NCI-H2196 treated with DMSO at 0.1 percent for 48 hours (cell line): ENCODE results near the gene PTGIR.
"Not testable (repeated sequence)": the region's sequence is repeated elsewhere in the genome, so short reads cannot be mapped to it uniquely, and the experiment has no call there.

Experiments used
- DNase-seq: peaks from one replicate; lab custom pipeline; 2025; ENCODE audit not compliant: unreplicated experiment; lab: John Stamatoyannopoulos, UW

The PTGIR gene

DNA sequence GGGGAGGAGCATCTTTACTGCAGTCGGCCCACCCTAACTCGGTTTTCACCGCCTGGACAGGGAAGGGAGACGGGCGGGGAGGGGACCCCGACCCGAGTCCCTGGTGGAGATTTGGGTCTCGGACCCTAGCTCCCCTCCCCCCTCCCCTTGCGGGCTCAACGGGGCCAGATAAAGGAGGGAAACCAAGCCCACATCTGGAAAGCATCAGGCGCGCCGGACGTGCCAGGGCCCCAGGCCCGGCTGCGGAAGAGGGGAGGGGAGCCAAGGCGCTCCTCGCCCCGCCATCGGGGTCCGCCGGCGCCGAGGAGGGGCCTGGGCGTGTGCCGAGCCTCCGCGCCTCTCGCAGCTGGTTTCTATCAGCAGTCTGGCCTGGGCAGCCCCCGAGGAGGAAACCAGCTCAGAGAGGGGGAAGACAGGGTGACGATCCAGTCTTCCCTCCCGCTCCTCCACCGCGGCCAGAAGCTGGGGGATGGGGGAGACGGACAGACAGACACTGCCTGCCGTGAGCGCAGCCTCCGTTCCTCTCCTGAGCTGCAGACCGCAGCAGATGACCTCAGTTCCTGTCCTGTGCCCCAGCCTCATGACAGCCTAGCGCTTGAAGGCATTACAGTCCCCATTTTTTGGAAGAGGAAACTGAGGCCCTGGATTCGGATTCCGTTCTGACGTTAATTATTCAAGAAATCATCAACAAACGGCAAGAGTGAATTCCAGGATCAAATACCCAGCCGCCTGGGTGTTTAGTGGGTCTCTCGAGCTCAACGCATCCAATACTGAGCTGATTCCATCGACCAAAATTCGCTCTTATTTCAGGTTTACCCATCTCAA lies 14.7 kb upstream of the PTGIR start:
- DNase-seq = peak; percentile 8

DNA sequence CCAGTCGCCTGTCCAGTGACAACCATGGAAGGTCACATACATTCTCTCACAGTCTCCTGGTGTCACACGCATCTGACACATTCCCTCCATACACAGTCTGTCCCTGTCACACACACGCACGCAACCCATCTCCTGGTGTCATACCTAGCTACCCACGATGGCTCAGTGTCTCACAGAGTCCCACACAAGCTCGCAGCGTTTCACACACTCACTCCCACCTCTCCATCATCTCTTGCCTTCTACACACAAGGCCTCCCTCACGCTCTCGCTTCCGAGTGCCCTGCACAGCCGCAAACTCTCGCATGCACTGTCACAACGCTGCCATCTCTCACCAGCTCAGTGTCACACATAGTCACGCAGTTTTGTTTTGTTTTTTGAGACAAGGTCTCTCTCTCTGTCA lies 12.3 kb upstream of the PTGIR start:
- no peak for DNase-seq

GRCh38 chr19:46635920-46636761 lies 11.3 kb upstream of the PTGIR start, which contains the start of gene GNG8:
Gene GNG8 (minus strand): TSS chr19:46636202. CDS start chr19:46634682, 1,520 bp downstream.
- no peak for DNase-seq

DNA sequence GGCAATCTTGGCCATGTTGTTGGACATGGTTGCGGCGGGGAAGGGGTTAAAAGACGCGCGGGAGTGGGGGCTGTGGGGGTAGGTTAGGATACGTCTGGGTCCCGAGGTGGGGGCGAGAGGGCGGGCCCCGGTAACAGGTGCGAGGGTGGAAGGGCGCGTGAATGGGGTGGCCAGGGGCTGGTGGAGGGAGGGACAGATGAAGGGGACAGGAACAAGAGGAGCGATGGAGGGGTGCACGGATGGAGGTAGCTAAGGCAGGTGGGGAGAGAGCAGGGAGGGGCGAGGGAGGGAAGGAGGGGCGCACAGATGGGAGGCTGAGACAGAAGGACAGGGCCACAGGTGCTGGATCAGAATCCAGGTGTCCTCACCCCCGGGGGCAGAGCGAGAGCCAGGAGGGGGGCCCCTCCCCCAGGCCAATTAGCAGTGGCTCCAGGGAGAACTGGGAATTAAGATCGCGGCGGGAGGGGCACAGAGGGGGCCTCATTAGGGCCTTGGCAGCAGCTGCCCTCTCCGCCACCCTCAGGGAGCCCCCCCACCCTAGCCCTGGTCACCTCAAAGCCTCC lies 9.8 kb upstream of the PTGIR start:
- DNase-seq = no peak

GRCh38 chr19:46634045-46634655 lies 9.3 kb upstream of the PTGIR start:
- DNase-seq = peak; percentile 66

GRCh38 chr19:46633130-46633529 lies 8.2 kb upstream of the PTGIR start:
- no peak for DNase-seq

- DNase-seq = no peak
Observed at GRCh38 chr19:46631481-46631880, 6.6 kb upstream of the PTGIR start.

DNA sequence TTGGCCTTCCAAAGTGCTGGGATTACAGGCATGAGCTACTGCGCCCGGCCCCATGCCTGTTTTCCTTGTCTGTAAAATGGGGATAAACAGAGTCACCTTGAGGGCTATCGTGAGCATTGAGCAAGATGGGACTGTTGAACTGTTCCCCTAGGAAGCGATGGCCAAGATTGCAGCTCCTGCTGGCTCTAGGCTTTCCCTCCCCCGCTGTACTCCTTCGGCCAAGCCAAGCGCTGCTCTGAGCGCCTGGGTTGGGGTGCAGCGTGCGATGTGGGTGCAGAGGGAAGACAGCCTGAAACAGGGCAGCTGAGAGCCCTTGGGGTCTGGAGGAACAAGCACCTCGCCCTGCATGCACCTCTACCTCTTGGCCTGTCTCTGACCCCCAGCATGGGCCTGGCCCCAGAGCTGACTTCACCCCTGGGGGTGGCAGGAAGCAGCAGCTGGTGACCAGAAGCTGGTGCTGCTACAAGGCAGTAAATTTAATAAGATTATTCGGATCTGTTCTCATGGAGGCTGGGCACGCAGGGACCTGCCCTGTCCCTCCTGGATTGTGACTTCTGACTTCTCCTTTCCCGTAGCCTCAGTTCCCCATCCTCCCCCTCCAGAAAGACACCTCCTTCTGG lies 5.8 kb upstream of the PTGIR start:
- no peak for DNase-seq

DNA sequence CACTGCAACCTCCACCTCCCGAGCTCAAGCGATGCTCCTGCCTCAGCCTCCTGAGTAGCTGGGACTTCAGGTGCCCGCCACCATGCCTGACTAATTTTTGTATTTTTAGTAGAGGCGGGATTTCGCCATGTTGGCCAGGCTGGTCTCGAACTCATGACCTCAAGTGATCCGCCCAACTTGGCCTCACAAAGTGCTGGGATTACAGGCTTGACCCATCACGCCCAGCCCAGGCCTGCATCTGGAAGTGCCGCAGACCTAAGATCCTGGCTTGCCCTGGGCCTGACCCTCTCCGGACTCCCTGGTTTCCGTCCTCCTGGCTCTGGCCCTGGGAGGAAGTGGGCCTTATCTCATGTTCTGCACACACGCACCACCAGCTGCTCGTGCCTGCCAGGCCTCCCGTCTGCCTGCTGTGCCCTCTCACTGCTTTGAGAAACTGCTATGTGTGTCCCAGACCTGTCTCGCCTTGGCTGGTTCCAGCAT lies 4.7 kb upstream of the PTGIR start:
- no peak for DNase-seq

- not testable (repeated sequence) for DNase-seq
Observed at GRCh38 chr19:46628970-46629369, 4.1 kb upstream of the PTGIR start.

- no peak for DNase-seq
Observed at GRCh38 chr19:46626446-46626845, 1.6 kb upstream of the PTGIR start.

- no peak for DNase-seq
Observed at GRCh38 chr19:46625731-46626130, 842 bp upstream of the PTGIR start.

GRCh38 chr19:46623915-46624502 lies 880 bp downstream of the PTGIR start:
- DNase-seq = no peak

DNA sequence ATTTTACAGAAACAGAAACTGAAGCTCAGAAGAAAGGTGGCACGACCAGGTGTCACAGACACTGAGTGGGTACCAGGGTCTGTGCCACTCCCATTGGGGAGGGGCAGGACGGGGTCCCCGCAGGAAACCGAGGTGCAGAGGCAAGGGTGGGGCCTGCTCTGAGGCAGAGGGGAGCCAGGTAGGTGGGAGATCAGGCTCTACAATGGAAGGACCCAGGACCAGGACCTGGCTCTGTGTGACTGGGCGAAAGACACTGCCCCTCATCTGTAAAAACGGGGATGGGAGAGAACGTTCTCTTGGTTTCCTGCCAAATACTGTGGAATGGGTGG lies 2.8 kb downstream of the PTGIR start:
- no peak for DNase-seq

DNA sequence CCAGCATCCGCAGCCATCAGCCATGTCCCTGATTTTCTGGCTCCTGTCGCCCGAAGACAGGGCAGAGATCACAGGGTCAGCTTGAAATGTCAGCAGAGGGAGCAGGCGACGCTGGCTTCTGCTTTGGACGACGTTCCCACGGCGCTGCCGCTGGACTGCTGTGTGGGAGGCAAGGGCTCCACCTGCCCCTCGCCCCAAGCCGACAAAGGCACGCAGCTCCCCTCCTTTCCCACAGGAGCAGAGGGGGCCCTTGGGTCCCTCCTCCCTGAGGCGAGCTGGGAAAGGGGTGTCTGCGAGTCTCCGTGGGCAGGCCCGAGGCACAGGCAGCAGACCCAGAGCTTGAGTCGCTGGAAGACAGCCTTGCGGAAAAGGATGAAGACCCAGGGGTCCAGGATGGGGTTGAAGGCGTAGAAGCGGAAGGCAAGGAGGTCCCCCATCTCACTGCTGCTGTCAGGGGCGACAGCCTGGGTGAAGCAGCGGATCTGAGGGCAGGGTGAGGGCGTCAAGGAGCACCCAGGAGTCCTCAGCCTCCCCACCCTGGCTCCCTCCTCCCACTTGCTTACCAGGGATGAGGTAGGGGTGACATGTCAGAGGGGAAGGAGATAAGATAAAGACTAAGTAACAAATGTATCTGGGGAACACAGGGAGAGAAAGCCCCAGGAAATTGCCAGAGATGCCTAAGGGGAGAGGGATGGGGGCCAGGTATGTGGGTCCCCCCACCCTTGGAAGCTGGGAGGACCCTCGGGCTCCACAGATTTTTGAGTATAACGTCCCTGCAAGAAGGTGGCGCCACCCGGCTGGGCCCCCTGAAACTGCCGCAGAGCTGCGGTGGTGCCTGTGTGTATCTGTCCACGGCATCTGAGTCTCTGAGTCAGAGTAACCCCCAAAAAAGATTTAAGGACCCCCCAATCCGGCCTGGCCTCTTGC lies 3.4 kb downstream of the PTGIR start:
- no peak for DNase-seq

DNA sequence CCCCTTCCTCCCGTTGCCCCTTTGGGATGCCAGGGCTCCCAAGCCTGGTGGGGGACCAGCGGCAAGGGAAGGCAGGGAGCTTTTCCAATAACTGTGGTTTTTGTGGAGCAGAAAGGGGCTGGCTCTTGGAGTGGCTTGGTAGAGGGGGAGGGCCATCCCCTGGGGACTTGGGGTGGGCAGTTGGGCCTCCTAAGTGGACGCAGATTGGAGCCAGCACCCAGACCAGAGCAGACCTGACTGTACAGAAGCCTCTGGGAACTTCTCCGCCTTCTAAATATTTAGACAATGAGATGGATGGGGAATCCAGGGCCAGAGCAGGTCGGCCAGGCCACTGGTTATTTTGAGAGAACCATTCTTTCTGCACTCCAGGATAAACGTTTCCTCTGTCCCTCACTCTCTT lies 4.2 kb downstream of the PTGIR start:
- no peak for DNase-seq

GRCh38 chr19:46620267-46620666 lies 4.6 kb downstream of the PTGIR start:
- no peak for DNase-seq

GRCh38 chr19:46618670-46619231 lies 6.1 kb downstream of the PTGIR start:
- DNase-seq = peak; percentile 14

DNA sequence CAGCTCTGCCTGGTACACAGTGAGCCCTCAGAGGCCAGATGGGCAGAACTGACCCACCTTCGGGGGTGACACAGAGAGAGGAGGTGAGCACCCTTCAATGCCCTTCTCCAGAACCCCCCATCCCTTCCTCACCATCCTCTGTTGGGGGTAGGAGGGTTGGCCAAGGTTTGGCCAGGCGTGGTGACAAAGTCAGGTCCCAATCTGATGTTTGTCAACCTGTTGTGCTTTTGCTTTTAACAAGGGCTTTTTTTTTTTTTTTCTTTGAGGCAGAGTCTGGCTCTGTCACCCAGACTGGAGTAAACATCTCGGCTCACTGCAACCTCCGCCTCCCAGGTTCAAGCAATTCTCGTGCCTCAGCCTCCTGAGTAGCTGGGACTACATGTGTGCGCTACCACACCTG lies 7.3 kb downstream of the PTGIR start:
- DNase-seq = no peak
